EL (cell line): Measurements from ENCODE around the gene MPPED2.

ENCODE experiments used
- DNase-seq: peaks from one replicate; pipeline ENCODE4 v3.0.0-alpha.2; 2016

The MPPED2 gene, protein sequence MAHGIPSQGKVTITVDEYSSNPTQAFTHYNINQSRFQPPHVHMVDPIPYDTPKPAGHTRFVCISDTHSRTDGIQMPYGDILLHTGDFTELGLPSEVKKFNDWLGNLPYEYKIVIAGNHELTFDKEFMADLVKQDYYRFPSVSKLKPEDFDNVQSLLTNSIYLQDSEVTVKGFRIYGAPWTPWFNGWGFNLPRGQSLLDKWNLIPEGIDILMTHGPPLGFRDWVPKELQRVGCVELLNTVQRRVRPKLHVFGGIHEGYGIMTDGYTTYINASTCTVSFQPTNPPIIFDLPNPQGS

DNA sequence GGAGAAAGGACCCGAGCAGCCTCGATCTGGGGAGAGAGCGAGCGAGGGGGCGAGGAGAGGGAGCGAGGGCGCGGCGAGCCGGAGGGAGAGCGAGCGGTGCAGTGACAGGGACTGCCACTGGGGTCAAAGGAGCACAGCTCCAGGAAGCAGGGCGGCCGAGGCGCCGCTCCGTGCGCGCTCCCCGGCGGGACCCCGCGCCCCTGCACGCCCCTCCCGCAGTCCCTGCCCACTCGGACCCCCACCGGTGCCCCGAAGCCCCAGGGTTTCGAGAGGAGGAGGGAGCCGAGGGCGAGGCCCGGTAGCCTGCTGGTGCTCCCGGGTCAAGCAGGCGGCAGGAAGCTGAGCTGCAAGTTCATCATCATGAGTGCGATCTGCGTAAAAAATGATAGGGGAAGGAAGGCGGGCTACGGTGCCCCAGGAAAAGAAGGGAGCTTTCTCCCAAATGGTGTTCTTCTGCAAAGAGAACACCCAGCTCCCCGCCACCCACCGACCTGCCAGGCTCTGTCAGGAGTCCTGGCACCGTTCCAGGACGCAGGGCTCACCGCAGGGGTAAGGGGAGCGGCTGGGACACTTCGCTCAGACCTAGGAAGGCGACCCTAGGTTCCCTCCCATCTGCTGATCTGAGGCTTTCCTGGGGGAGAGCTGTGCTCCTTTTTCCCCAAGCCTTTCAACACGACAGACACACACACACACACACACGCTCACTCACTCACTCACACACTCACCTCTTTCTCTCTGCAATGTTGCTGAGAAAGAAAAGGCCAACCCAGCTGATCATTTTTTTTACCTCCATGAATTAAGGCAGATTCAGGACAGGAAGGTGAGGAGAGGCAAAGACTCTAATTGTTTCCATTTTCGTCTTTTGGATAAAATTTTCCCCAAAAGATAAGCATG is at the start of gene MPPED2:
MPPED2 (minus strand) TSS at position 103 of the 894 bp plus-strand sequence. CDS start 5,980 bp downstream, outside the sequence.
- no peak for DNase-seq

GRCh38 chr11:30635401-30635989 is 49.3 kb upstream of the MPPED2 start:
- DNase-seq = no peak

GRCh38 chr11:30631148-30631547 is 45.0 kb upstream of the MPPED2 start:
- no peak for DNase-seq

DNA sequence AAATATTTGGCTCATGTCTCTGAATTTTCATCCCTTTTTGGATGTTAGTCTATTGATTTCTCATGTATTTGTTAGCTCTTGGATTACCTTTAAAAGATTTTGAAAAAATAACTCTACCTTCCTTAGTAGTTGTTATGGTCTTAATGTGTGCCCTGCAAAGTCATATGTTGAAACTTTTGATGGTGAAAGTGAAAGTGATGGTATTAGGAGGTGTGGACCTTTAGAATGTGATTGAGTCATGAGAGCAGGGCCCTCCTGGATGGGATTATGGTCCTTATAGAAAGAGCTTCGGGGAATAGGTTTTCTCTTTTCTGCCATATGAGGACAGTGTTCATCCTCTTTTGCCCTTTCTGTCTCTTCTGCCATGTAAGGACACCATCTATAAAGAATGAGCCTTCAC is 33.6 kb upstream of the MPPED2 start:
- DNase-seq = no peak

GRCh38 chr11:30617762-30618161 is 31.6 kb upstream of the MPPED2 start:
- no peak for DNase-seq

- DNase-seq = no peak
Observed at GRCh38 chr11:30610628-30611027, 24.5 kb upstream of the MPPED2 start.

DNA sequence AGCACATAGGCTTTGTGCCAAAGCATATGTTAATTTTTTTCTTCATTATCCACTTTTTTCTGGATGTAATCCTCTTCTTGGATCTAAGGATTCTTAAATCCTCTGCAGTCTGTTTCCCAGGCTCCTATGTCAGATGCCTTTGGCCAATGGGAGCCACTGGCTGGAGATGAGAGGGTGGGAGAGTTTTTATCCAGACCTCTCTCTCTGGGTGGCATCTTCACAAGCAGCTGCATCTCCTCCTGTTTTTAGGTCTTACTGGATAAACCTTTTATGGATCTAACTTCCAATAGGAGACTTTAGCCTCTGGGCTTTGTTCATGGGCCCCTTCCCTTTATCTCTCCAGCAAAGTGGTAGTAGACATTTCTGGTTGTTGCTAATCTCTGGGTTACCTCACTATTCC is 22.4 kb upstream of the MPPED2 start:
- DNase-seq = no peak

DNA sequence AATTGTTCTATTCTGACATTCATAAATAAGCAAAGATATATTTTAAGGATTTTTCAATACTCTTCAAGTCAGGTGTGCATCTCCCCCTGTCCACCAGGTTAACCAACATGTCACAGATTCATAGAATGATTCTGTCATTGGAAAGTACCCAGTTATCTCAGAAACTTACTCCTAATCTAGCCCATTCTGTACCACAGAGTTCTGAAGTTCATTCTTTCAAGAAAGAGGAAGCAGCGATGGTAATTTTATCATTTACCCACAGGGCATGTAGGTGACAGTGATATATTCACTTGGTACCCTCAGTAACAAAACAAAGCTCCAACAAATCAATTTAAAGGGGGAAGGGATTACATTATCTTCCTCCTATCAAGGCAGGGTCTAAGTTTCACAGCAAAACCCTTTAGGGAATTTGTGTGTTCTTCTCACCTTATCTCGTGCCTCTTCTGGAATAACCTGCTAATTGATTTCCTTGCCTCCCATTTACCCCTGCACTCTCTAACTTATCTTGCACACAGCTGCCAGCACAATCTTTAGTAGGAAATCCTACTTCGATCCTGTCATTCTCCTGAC is 19.0 kb upstream of the MPPED2 start:
- DNase-seq = no peak

GRCh38 chr11:30603357-30603756 is 17.2 kb upstream of the MPPED2 start:
- no peak for DNase-seq

DNA sequence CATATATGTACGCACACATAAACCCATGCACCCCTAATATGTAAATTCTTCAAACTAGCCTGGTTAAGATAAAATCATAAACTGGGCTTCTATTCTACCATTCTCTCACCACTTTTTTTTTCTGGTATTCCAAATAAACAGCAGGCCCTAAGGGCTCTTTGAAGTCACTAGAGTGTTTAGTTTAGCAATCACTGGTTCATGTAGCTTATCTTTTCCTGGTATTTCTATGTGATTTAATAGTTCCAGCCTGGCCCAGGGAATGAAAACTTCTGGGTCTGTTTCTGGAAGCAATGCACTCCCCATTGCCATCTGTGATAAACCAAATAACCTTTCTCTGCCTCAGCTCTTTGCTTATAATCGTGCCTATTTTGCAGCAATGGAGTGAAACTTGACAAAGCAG is 10.7 kb upstream of the MPPED2 start:
- DNase-seq = no peak

DNA sequence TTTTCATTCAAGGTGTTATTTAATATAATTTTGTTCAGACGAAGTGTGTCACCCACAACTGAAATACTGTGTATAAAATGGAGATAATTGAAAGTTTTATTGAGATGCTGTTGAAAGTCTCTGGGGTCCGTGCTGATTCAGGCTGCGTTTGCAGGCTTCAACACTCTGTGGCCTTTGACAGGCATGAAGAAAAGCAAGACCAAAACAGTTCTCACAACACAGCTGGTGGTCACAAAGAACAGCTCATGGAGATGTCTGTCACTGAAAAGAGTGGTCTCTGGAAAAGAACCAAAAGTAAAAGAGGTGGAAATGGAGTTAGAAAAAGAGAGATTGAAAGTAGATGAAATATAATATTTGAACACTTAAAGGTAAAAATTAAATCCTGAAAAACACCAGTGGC is 9.8 kb upstream of the MPPED2 start:
- DNase-seq = no peak

- no peak for DNase-seq
Observed at GRCh38 chr11:30594646-30595411, 8.7 kb upstream of the MPPED2 start.

DNA sequence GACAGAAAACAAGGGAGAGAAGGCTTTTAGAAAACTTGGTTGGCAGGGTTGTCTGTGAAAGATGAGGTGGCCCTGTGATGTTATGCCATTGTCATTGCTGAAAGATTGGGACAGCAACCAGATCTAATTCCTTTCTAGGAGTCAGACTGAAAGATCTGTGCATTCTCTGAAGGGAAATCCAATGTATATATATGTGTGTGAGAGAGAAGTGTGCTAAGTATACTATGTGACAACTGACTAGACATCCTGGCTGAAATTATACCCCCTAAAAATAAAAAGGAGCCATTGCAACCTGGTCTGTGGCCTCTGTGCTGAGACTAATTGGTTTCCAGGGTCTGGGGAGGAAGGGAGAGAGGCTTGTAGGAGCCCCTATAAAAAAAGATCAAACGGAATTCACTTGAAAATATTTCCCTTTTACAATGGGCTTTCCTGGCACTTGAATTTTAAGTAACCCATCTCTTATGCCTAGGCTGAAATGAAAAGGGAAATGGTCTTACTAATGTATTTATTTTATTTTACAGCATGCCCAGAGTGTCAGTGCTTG is 1.2 kb upstream of the MPPED2 start:
- no peak for DNase-seq

DNA sequence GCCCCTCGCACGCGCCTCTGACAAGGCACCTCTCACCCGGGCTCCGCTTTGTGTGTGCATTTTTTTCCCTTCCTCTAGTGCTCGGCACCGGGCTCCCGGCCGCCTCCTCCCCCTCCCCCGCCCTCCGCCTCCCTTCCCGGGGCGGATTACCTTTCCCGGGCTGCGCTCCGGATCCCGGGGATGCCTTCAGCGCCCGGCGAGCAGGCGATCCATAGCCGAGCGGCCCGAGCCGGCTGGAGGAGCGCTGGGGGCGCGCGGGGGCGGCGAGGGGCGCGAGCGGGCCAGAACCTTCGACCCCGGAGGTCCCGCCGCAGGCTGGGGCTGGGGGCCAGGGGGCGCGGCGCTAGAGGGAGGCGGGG is 282 bp downstream of the MPPED2 start:
- DNase-seq = no peak

DNA sequence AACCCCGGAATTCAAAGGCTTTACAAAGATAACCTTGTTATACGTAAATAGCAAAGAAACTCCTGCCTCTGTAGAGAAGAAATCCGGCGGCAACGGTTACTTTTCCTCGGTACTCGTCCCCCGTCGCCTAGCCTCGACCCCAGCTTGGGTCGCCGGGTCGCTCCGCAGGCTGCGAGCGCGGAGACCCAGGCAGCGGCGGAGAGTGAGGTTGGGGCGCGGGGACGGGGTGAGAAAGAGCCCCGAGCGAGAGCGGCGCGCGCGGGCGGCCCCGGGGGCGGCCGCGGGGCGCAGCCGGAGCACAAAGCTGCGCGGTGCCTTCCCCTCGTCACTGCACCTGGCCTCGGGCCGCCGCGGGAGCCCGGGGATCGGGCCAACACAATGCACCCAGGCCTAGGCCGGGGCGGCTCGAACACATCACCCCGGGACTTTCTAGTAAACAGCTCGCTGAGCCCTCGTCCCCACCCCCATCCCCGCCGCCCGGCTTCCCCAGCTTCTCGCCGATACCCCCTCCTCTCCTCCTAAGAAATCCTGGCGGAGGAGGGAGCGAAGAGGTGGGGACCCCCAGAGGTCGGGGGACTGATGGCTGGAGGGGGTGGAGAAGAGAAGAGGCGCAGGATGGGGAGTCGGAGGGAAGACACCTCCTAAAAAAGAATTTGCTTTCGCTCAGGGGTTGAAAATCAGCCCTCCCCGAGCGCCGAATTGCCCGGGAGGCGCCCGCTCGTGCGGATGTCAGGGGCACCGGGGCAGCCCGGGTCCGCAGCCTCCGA is 845 bp downstream of the MPPED2 start:
- DNase-seq = no peak

- no peak for DNase-seq
Observed at GRCh38 chr11:30583476-30584280, 2.5 kb downstream of the MPPED2 start.

GRCh38 chr11:30582726-30583125 is 3.4 kb downstream of the MPPED2 start:
- DNase-seq = no peak

DNA sequence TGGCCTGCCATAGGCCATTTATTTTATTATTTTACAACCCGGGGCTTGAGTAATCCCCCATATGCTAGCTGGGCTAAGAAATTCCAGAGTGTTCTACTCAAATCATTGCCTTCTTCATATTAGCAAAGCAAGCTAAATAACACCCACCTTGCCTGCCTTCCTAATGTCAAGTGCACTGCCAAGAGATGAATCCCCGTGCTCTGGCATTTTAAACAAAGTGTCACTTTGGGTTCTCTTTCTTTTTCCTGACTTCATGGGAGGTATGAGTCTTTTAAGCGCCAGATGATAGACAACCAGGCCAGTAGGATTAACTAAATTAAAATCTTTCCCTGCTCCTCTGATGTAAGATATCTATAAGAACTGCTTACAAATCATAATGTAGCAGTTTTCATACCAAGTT is 4.5 kb downstream of the MPPED2 start:
- DNase-seq = no peak

- DNase-seq = no peak
Observed at GRCh38 chr11:30580573-30580972, 5.6 kb downstream of the MPPED2 start.

- DNase-seq = no peak
Observed at GRCh38 chr11:30579415-30580175, 6.6 kb downstream of the MPPED2 start.
